GM12864 (cell line): ENCODE data around the gene PPP4R3A.
"Not testable (repeated sequence)": the region's sequence is repeated elsewhere in the genome, so short reads cannot be mapped to it uniquely, and the experiment has no call there.

Experiments used
- DNase-seq: peaks from one replicate; pipeline ENCODE4 v3.0.0-alpha.2; 2011; ENCODE audit warnings: low read depth
- H3K4me3 ChIP-seq: 2 replicates; pipeline ENCODE4 v1.5.1; 2011; ENCODE audit warnings: mild to moderate bottlenecking, low read depth, low read length, control low read depth
- CTCF ChIP-seq: IDR thresholded peaks from 2 replicates; pipeline ENCODE4 v1.5.1; 2011; ENCODE audit warnings: low read depth, mild to moderate bottlenecking, moderate library complexity, low read length, control low read depth, inconsistent platforms; ENCODE audit errors: missing control alignments

Gene PPP4R3A

GRCh38 chr14:91536327-91536726, 26.2 kb upstream of the PPP4R3A start:
- DNase-seq, result no peak
- TF ChIP-seq CTCF, result no peak
- H3K4me3 ChIP-seq, result no peak overlapping the region

- DNase-seq, H3K4me3 ChIP-seq: not testable (repeated sequence)
Measured at GRCh38 chr14:91534059-91534458, 23.9 kb upstream of the PPP4R3A start.

- no peak overlapping the region for H3K4me3 ChIP-seq
- DNase-seq, result no peak
- no peak for TF ChIP-seq CTCF
Measured at GRCh38 chr14:91533623-91534022, 23.5 kb upstream of the PPP4R3A start.

- peak; percentile 7 for TF ChIP-seq CTCF
- H3K4me3 ChIP-seq, result no peak overlapping the region
- DNase-seq, result no peak
Measured at GRCh38 chr14:91523972-91524371, 13.9 kb upstream of the PPP4R3A start.

- no peak overlapping the region for H3K4me3 ChIP-seq
- TF ChIP-seq CTCF, result no peak
- no peak for DNase-seq
Measured at GRCh38 chr14:91521061-91521640, 11.0 kb upstream of the PPP4R3A start.

- no peak for DNase-seq
- no peak for TF ChIP-seq CTCF
- H3K4me3 ChIP-seq, result no peak overlapping the region
Measured at GRCh38 chr14:91520138-91520537, 10.0 kb upstream of the PPP4R3A start.

GRCh38 chr14:91519239-91520036, 9.3 kb upstream of the PPP4R3A start:
- no peak for DNase-seq
- TF ChIP-seq CTCF, result no peak
- no peak overlapping the region for H3K4me3 ChIP-seq
